HG03159 (cell line): Measurements from ENCODE around the gene TAS1R3.
"Not testable (repeated sequence)": the region's sequence is repeated elsewhere in the genome, so short reads cannot be mapped to it uniquely, and the experiment has no call there.

Experiments
- ATAC-seq: cut with Tn5 transposase; IDR thresholded peaks from one replicate; pipeline ENCODE4 v1.9.1; 2021; ENCODE audit warnings: mild to moderate bottlenecking, moderate library complexity; ENCODE audit not compliant: unreplicated experiment

TAS1R3 gene

DNA sequence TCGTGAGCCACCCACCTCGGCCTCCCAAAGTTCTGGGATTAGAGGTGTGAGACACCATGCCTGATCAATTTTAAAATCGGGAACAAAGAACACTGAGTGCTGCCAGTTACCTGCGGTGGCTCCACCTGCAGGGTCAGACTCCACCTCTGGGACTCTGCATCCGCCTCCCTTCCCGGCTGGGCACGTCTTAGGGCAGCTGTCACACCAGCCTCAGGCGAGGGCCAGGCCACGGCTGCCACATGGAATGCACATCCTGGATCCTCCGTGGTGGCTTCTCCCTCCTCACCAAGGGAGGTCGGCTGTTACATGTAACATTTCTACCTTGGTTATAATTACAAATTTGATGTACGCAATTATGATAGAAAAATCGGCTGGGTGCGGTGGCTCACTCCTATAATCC is 33.2 kb downstream of the TAS1R3 start:
- ATAC-seq, result no peak

DNA sequence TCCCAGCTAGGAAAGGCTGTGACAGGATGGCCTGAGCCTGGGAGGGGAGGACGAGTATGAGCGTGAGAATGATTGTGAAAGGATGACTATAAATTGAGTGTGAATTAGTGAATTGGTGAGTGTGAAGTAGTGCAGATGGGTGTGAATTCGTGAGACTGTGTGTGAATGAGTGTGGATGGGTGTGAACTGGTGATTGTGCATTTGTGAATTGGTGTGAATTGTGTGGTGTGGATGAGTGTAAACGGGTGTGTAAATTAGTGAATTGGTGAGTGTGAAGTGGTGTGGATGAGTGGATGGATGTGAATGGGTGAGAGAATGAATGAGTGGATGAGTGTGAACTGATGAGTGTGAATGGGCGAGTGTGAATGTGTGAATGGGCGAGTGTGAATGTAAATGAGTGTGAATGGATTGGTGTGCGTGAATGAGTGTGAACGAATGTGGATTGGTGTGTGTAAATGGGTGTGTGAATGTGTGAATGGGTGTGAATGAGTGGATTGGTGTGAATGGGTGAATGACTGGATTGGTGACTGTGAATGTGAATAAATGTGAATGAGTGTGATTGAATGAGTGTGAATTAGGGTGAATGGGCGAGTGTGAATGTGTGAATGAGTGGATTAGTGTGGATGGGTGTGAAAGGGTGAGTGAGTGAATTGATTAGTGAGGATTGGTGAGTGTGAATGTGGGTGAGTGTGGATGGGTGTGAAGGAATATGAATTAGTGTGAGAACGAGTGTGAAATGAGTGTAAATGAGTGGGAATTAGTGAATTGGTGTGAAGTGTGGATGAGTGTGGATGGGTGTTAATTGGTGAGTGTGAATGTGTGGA is 35.0 kb downstream of the TAS1R3 start:
- no peak for ATAC-seq

DNA sequence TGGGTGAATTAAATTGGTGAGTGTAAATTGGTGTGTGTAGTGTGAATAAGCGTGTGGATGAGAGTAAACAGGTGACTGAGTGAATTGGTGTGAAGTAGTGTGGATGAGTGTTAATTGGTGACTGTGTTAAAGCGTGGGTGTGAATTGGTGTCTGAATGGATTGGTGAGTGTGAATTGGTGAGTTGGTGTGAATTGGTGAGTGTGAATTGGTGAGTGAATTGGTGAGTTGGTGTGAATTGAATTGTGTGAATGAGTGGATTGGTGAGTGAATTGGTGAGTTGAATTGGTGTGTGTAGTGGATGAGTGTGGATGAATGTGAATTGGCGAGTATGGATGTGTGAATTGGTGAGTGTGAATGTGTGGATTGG is 35.6 kb downstream of the TAS1R3 start:
- ATAC-seq, result no peak

DNA sequence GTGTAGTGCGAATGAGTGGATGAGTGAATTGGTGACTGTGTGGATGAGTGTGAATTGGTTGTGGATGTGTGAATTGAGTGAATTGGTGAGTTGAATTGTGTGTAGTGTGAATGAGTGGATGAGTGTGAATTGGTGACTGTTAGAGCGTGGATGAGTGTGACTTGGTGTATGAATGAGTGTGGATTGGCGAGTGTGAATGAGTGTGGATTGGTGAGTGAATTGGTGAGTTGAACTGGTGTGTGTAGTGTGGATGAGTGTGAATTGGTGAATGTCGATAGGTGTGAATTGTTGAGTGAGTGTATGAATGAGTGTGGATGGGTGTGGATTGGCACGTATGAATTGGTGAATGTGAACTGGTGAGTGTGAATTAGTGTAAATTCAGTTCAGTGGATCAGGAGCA is 36.2 kb downstream of the TAS1R3 start:
- no peak for ATAC-seq

DNA sequence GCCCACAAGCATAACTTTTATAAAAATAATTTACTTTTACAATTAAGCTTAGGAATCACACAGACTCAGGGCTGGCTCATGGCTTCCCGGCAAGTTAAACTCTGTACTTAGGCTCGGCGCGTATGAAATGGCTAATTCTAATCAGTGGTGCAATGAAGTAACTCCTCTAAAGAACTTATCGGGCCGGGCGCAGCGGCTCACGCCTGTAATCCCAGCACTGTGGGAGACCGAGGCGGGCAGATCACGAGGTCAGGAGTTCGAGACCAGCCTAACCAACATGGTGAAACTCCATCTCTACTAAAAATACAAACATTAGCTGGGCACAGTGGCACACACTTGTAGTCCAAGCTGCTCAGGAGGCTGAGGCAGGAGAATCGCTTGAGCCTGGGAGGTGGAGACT is 39.0 kb downstream of the TAS1R3 start:
- ATAC-seq, result not testable (repeated sequence)

DNA sequence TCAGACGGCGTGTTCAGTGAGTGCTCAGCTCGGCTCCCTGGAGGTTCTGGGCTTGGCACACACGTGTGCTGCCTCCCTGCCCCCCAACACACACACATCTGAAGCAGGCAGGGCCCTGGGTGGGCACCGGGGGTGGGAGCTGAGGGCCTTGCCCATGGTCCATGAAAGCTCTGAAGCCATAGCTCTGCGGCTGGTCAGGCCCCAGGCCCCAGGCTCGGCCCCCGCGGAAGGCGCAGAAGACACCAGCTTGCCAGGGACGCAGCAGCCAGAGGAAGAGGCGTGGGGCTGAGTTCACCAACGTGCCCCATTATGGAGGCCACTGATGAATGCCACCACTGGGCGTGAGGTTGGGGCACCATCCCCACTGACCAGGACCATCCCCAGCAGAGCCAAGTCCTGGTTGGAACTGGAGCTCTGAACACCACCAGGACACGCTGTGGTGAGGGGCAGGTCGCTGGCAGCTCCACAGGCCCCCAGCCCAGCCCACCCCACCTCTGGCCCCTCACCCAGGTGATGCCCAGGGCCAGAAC is 39.8 kb downstream of the TAS1R3 start:
- ATAC-seq, result no peak

DNA sequence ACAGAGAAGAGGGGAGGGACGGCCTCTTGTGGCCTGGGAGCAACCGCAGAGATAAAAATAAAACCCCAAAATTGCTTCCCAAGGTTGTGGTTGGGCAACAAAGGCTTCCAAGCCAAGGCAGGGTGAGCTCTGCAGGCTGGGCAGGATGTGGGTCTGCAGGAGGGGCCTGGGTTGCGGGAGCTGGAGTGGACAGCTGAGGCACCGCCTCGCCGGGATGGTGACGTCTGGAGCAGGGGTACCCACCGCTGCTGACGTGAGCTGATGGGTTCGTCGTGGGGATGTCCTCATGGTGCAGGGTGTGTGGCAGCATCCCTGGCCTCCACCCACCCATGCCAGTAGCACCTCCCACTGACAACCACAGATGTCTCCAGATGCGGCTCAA is 40.3 kb downstream of the TAS1R3 start:
- no peak for ATAC-seq

DNA sequence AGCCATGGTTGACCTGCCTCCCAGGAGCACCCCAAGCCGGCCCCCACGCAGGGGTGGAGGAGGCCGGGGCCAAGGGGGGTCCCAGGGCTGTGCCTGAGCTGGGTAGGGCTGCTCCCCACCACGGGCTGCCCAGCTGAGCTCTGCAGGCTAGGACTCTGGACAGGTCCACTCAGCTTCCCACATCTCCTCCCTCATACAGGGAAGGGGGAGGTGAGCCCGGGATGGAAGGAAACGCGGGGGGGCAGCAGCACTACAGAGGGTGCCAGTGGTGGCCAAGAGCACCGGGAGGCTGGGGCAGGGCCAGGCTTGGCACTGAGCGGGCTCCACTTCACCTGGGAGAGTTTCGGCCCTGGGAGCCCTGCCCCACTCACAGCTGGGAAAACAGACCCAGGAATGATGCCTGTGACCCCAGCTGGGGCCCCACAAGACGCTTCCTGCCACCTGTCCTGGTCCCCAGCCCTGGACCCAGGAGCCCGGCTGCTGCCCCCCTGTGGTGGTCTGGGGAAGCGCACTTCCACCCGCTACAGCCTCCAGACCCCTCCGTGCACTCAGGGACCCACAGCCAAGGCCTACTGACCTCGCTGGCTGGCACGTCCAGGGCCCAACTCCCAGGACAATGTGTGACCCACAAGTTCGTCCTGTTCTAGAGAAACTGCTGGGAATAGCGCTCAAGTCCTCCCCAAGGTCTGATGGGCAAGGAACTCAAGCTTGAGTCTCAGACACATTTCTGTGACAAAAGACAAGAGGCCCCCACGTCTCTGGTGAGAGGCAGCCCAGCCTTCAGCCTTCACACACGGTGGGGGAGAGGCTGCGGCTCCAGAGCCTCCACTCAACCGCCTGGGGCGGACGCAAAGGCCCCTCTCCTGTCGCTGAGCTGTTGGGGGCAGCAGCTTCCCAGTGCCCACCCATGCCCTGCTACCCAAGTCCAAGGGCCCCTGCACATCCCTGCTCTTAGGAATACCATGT is 40.9 kb downstream of the TAS1R3 start:
- ATAC-seq, result no peak

DNA sequence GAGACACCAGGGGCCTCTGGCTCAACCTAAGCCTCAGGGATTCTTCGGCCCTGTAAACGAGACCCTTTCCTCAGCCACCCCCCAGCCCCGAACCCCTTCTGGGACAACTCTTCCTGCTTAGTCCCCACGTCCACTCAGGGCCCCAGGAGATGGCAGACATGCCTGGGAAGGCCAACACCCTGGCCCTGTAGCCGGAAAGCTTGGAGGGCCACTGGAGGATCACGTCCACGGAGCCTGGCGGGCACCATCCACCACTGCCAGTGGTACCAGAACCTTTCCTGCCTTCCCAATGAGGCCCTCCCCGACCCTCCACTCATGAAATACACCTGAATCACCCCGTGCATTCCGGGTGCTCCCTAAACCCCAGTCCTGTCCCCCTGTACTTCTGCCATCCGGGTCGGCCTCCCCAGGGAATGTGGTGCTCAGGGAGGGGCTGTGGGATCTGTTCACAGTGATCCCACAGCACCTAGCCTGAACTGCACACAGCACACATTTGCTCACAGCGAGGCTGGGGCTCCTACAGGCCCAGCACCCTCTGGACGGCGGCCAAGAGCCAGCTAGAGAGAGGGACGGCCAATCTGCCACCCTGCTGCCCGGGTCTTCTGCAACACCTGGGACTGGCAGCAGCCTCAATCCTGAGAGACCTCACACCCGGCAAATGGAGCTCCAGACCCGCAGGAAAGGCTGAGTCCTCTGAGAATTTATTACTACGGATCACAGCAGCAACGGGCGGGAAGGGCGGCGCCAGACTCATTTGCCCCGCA is 42.2 kb downstream of the TAS1R3 start:
- no peak for ATAC-seq

DNA sequence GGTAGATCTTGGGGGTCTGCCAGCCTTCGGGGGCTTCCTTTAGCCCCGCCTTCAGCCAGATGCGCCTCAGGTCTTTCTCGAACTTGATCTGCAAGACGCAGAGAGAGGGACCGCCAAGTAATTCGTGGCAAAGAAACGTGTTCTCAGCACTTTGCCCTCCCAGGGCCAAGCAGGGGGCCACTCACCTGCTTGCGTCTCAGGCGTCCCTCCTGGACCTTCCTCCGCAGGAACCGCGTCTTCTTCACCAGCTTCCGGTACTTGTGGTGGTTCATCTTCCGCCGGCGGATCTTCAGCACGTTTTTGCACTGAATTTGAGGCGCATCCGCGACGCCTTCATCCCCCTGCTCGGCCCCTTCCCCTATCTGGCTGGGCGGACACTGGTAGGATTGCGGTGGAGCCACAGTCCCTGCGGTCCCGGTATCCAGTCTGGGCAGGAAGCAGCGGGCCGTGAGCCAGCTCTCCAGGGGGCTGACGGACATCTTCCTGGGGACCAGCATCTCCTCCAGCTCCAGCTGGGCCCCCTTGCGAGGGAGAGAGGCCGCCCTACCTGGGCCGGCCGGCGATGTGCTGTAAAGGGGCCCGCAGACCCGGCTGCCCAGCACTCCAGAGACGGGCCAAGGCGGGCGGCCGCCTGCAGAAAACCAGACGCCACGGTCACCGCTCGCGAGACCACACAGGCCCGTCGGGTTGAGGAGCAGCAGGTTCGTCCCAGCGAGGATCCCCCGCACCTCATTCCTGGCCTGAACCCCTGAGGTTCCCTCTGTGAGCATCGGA is 42.9 kb downstream of the TAS1R3 start:
- no peak for ATAC-seq

DNA sequence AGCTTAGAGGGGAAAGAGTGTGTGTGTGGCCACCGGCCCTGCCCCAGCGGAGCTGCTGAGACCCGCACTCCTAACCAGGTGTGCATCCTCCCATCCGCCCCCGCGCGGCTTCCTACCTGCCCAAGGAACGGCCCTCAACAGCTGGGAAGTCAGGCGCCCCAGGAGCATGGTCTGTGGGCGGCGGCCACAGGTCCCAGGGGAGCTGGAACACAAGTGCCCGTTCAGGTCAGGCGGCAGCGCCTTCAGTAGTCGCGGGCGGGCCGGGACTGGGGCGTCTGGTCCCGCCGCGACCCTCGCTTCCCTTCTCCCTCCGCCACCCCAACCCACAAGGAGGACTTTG is 43.5 kb downstream of the TAS1R3 start:
- no peak for ATAC-seq

DNA sequence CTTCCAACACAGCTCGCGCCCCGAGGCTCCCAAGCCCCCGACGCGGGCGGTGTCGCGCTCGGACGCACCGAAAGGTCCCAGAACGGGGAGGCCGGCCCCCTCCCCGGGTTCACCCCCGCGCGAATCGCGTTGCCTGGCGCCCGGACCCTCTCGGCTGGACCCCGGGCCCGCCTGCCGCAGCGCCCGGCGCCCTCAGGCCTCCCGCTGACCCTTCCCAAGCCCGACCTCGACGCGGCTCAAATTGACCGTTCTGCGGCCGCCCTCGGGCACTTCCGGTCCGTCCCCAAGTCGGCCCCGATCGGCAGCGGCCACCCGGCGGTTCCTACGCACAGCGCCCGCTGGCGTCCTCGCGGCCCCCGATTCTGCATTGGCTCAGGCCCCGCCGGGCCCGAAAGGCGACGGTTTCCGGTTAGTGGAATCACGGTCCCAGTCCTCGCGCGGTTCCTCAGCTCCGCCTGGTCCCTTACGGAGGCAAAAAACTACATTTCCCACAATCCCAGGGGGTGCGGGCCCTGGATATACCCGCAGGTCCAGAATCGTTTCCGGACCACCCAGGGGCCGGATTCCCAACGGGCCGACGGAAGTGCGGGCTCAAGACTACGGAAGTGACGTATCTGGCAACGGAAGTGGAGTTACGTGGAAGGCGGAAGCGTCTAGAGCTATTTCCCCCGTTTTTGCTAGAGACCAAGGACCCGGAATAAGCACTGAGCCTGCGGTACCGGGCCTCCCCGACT is 44.0 kb downstream of the TAS1R3 start, which contains the start of gene AURKAIP1:
Gene AURKAIP1 (minus strand): TSS at position 279 of the 734 bp plus-strand sequence. CDS start 451 bp downstream, outside the sequence.
- peak; percentile 89 for ATAC-seq

DNA sequence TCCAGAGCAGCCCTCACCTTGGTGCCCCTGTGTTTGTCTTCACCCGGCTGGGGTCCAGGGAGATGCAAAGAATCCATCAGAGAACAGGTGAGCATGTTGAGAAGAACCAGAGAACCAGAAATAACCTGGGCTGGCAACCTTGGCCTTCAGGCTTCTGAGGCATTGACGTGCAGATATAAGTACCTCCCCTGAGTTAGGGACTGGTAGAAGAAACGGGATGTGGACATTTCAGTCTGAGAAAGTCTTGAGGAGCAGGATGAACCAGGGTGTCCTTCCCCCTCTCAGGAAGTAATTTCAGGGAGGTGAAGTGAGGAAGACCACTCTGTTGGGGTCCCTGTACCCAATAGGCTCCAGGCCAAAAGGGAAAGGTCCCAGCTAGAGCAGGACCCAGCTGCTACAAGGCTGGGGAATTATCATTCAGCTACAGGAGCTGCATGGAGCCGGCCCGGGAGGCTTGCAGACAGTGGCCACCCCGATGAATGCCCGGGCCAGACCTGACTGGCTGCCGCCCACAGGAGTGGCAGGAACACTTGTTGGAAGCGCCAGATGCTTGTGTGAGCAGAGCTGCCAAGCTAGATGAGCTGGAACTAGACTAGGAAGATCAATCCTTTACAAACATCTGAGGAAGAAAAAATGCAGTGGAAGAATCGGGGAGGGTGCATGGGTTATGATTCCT is 45.6 kb downstream of the TAS1R3 start:
- ATAC-seq, result no peak

DNA sequence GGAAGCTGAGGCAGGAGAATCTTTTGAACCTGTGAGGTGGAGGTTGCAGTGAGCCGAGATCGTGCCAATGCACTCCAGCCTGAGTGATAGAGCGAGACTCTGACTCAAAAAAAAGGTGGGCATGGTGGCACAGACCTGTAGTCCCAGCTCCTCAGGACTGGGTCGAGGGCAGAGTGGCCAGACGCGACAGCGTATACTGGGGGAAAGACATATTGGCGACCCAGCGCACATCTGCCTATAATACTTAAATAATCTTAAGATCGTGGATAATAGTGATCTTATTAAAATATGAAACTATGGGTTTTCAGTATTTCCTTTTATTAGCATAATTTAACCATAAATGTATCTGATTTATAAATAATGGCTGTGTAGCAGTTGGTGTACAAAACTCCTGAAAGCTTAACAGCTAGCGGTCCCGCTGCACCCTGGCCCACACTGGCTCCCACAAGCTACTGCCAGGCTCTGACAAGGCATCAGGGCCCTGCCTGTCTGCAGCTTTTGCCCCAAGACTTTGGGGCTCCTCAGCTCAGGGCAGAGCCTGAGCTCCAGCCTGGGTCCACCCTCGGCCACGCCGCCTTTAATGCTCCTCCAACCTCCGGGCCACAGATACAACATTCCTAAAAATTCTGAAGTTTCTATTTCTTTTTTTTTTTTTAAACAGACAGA is 46.6 kb downstream of the TAS1R3 start:
- ATAC-seq, result no peak

DNA sequence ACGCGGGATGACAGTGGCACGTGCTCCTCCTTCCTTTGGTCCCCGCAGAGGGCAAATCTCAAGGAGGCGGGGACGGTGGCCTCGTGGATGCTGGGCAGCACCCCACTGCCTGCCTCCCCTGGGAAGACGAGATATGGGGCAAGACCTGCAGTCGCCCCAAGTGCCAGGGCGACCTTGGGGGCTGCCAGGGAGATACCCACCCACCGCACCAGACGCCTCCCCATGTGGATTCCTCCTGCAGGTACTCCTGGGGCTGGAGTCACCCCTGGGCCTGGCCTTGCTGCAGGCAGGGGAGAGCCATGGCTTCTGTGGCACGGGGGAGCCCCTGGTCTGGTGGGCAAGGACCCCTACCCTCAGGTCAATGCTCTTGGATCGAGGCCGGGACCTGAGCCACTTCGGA is 49.8 kb downstream of the TAS1R3 start:
- ATAC-seq, result no peak

DNA sequence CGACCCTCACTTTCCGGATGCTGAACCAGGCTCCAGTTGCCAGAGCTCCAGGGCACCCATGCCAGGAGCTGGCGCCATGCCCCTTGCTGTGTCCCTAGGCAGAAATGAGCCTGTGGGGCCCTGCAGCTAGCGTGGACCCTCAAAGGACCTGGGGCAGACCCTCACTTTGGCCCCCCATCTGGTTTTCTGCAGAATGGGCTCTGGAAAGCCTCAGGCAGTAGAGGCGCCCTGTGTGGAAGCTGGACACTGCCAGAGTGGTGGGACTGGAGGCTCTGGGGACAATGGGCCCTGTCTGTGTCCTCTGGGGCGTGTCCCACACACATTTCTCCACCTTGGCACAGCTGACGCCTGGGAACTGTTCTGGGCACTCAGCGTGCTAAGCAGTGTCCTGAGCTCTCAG is 50.2 kb downstream of the TAS1R3 start:
- no peak for ATAC-seq
